ENCODE data around the gene CBARP. TPM values are rescaled to one million over a fixed set of nuclear protein-coding genes. Genes with fewer than 3 reads are reported as not detected.
A peak's percentile ranks its signal among the peaks of the same experiment; 100 is the strongest.

The CBARP gene
- total and polyA plus RNA-seq, 4 donors, result 0.05 to 0.25 (median 0.06) TPM; not detected in 1

DNA sequence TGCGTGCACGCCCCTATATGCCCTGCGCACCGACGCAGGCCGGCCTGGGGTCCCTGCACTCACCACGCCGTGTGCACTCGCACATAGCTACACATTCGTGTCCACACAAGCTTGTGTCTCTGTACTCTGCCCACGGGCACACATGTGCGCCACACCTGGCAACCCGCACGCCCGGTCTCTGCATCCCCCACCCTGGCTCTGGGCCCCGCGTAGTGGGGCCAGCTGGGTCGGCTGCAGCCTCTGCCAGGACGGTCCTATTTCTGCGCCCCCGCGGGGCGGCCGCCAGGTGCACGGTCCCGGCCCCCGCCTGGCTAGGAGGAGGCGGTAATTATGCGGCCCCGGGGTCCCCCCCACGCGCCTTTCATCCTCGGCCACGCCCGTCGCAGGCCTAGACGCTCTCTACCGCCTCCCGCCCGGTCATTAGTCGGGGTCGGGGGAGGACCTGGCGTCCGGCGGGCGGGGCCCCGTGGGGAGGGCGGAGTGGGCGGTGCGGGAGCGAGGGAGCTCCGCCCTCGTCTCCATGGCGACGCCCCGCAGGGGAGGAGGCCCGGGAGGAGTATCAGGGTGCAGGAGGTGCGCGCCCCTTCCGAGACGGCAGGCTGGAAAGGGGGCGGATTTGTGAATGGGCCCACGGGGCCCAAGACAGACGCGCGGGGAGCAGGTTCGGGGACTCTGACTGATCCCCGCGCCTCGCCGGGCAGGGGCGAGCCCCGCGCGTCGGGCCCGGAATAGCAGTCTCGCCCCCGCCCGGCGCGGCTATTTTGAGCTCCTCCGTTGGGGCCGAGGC, 28.5 kb upstream of the CBARP start:
- peaks cover 0 to 3% (median 2%) of the 10 kb centered on the region in 4 donors for H3K36me3 ChIP-seq (ENCODE audit: control insufficient read depth in 4 of 4, insufficient read depth in 3 of 4, low read depth in 1 of 4, low read length in 3 of 4)
- H3K9me3 ChIP-seq (ENCODE audit: control insufficient read depth in 4 of 4, low read length in 3 of 4), result no peaks in the 10 kb centered on the region
- H3K27me3 ChIP-seq (ENCODE audit: control insufficient read depth in 4 of 4, insufficient read depth in 4 of 4, low read length in 3 of 4), result no peaks in the 10 kb centered on the region
- DNase-seq (ENCODE audit: low spot score), result peak; percentile 93
- 5% methylated on average over 84 of the region's 84 CpGs for WGBS
- peaks cover 40 to 69% (median 54%) of the 10 kb centered on the region in 4 donors for H3K4me1 ChIP-seq (ENCODE audit: control insufficient read depth in 4 of 4, insufficient read depth in 4 of 4, low read length in 3 of 4)
- H3K27ac ChIP-seq (ENCODE audit: low read depth in 1 of 2, low read length in 2 of 2), result peak overlapping the region; percentile 73 to 80
- TF ChIP-seq EGR1 (IDR thresholded peaks at IDR 0.05; ENCODE audit: low read depth in 2 of 2), result no peak
- TF ChIP-seq SP1 (IDR thresholded peaks at IDR 0.05), result peak; percentile 37
- TF ChIP-seq, protein P1, sequence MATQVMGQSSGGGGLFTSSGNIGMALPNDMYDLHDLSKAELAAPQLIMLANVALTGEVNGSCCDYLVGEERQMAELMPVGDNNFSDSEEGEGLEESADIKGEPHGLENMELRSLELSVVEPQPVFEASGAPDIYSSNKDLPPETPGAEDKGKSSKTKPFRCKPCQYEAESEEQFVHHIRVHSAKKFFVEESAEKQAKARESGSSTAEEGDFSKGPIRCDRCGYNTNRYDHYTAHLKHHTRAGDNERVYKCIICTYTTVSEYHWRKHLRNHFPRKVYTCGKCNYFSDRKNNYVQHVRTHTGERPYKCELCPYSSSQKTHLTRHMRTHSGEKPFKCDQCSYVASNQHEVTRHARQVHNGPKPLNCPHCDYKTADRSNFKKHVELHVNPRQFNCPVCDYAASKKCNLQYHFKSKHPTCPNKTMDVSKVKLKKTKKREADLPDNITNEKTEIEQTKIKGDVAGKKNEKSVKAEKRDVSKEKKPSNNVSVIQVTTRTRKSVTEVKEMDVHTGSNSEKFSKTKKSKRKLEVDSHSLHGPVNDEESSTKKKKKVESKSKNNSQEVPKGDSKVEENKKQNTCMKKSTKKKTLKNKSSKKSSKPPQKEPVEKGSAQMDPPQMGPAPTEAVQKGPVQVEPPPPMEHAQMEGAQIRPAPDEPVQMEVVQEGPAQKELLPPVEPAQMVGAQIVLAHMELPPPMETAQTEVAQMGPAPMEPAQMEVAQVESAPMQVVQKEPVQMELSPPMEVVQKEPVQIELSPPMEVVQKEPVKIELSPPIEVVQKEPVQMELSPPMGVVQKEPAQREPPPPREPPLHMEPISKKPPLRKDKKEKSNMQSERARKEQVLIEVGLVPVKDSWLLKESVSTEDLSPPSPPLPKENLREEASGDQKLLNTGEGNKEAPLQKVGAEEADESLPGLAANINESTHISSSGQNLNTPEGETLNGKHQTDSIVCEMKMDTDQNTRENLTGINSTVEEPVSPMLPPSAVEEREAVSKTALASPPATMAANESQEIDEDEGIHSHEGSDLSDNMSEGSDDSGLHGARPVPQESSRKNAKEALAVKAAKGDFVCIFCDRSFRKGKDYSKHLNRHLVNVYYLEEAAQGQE (IDR thresholded peaks at IDR 0.05), result no peak
- TF ChIP-seq RXRA (IDR thresholded peaks at IDR 0.05), result peak in 1 of 2 donors; percentile 18
- peak overlapping the region in 1 of 3 donors; percentile 55 for H3K4me3 ChIP-seq (ENCODE audit: low read depth in 1 of 3, low read length in 3 of 3)
- H3K9ac ChIP-seq (ENCODE audit: low read depth in 1 of 2, low read length in 2 of 2), result peak overlapping the region in 1 of 2 donors; percentile 21

DNA sequence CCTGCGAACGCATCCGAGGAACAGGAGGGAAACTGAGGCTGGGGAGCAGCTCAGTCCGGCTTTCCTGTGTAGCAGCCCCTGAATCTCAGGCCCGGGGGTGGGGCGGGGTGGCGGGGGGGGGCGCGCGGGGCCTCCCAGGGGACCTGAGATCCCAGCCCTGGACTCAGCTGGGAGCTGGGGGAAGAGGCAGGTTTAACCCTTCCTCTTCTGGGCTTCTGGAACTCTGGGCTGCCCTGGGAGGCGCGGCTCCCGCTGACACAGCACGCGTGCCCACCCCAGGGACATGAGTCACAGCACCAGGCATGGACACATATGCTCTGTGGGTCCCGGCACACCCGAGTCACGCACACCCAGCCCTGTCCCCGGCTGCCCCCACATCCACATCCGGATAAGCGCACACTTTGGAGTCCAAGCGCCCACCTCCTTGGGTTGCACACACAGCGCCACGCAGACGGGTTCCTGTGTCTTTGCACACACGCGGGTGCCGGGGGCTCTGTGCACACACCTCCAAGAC, 27.9 kb upstream of the CBARP start:
- peak; percentile 52 for DNase-seq (ENCODE audit: low spot score)
- H3K36me3 ChIP-seq (ENCODE audit: control insufficient read depth in 4 of 4, insufficient read depth in 3 of 4, low read depth in 1 of 4, low read length in 3 of 4), result no peaks in the 10 kb centered on the region
- peaks cover 36 to 66% (median 50%) of the 10 kb centered on the region in 4 donors for H3K4me1 ChIP-seq (ENCODE audit: control insufficient read depth in 4 of 4, insufficient read depth in 4 of 4, low read length in 3 of 4)
- no peak overlapping the region for H3K9ac ChIP-seq (ENCODE audit: low read depth in 1 of 2, low read length in 2 of 2)
- WGBS, result 51% methylated on average over 28 of the region's 28 CpGs
- H3K27me3 ChIP-seq (ENCODE audit: control insufficient read depth in 4 of 4, insufficient read depth in 4 of 4, low read length in 3 of 4), result no peaks in the 10 kb centered on the region
- no peak for TF ChIP-seq YY1 (IDR thresholded peaks at IDR 0.05)
- no peak for TF ChIP-seq HNF4G (IDR thresholded peaks at IDR 0.05)
- no peak for TF ChIP-seq HNF4A (conservative IDR thresholded peaks at IDR 0.05)
- TF ChIP-seq, protein P2, sequence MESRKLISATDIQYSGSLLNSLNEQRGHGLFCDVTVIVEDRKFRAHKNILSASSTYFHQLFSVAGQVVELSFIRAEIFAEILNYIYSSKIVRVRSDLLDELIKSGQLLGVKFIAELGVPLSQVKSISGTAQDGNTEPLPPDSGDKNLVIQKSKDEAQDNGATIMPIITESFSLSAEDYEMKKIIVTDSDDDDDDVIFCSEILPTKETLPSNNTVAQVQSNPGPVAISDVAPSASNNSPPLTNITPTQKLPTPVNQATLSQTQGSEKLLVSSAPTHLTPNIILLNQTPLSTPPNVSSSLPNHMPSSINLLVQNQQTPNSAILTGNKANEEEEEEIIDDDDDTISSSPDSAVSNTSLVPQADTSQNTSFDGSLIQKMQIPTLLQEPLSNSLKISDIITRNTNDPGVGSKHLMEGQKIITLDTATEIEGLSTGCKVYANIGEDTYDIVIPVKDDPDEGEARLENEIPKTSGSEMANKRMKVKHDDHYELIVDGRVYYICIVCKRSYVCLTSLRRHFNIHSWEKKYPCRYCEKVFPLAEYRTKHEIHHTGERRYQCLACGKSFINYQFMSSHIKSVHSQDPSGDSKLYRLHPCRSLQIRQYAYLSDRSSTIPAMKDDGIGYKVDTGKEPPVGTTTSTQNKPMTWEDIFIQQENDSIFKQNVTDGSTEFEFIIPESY (IDR thresholded peaks at IDR 0.05), result no peak
- no peak for TF ChIP-seq NR2F2 (IDR thresholded peaks at IDR 0.05)
- TF ChIP-seq, protein P3, sequence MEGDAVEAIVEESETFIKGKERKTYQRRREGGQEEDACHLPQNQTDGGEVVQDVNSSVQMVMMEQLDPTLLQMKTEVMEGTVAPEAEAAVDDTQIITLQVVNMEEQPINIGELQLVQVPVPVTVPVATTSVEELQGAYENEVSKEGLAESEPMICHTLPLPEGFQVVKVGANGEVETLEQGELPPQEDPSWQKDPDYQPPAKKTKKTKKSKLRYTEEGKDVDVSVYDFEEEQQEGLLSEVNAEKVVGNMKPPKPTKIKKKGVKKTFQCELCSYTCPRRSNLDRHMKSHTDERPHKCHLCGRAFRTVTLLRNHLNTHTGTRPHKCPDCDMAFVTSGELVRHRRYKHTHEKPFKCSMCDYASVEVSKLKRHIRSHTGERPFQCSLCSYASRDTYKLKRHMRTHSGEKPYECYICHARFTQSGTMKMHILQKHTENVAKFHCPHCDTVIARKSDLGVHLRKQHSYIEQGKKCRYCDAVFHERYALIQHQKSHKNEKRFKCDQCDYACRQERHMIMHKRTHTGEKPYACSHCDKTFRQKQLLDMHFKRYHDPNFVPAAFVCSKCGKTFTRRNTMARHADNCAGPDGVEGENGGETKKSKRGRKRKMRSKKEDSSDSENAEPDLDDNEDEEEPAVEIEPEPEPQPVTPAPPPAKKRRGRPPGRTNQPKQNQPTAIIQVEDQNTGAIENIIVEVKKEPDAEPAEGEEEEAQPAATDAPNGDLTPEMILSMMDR (IDR thresholded peaks at IDR 0.05; ENCODE audit: low read depth, low read length, missing input control), result no peak
- no peak for TF ChIP-seq TAF1 (conservative IDR thresholded peaks at IDR 0.05)
- no peak for TF ChIP-seq EGR1 (IDR thresholded peaks at IDR 0.05; ENCODE audit: low read depth in 2 of 2)
- no peak for TF ChIP-seq RAD21 (IDR thresholded peaks at IDR 0.05)
- TF ChIP-seq, protein P1 (IDR thresholded peaks at IDR 0.05), result no peak
- TF ChIP-seq RXRA (IDR thresholded peaks at IDR 0.05), result no peak
- TF ChIP-seq JUND (IDR thresholded peaks at IDR 0.05), result no peak
- TF ChIP-seq, protein P4, sequence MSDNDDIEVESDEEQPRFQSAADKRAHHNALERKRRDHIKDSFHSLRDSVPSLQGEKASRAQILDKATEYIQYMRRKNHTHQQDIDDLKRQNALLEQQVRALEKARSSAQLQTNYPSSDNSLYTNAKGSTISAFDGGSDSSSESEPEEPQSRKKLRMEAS (IDR thresholded peaks at IDR 0.05), result no peak
- TF ChIP-seq GABPA (IDR thresholded peaks at IDR 0.05 in 1 of 2, conservative IDR thresholded peaks at IDR 0.05 in 1 of 2), result no peak
- no peak for TF ChIP-seq FOXA2 (IDR thresholded peaks at IDR 0.05)
- no peak for TF ChIP-seq SP1 (IDR thresholded peaks at IDR 0.05)
- TF ChIP-seq, protein P5, sequence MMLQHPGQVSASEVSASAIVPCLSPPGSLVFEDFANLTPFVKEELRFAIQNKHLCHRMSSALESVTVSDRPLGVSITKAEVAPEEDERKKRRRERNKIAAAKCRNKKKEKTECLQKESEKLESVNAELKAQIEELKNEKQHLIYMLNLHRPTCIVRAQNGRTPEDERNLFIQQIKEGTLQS (IDR thresholded peaks at IDR 0.05), result no peak
- no peak for TF ChIP-seq FOXA1 (IDR thresholded peaks at IDR 0.05)
- H3K4me3 ChIP-seq (ENCODE audit: low read depth in 1 of 3, low read length in 3 of 3), result no peak overlapping the region
- H3K27ac ChIP-seq (ENCODE audit: low read depth in 1 of 2, low read length in 2 of 2), result peak overlapping the region; percentile 73 to 80
- no peaks in the 10 kb centered on the region for H3K9me3 ChIP-seq (ENCODE audit: control insufficient read depth in 4 of 4, low read length in 3 of 4)

Data from liver (tissue), 9 donors.